Stomach smooth muscle (tissue), 2 donors: Measurements from ENCODE around the gene SYNPR.

ENCODE experiments used
- H3K27ac ChIP-seq: one replicate; pipeline ENCODE4 v1.7.0; 2013; ENCODE audit warnings: mild to moderate bottlenecking, low read length, inconsistent platforms
- H3K27me3 ChIP-seq, 2 donors: one replicate each; pipeline ENCODE4 v1.7.0; 2013; ENCODE audit warnings: low read length in 2 of 2; ENCODE audit not compliant: insufficient read depth in 2 of 2, control insufficient read depth in 1 of 2
- H3K36me3 ChIP-seq, 2 donors: one replicate each; pipeline ENCODE4 v1.7.0; 2013; ENCODE audit warnings: low read length in 2 of 2; ENCODE audit not compliant: control insufficient read depth in 2 of 2, insufficient read depth in 2 of 2
- H3K4me1 ChIP-seq: one replicate; pipeline ENCODE4 v1.7.0; 2013; ENCODE audit warnings: low read length; ENCODE audit not compliant: control insufficient read depth, insufficient read depth
- H3K4me3 ChIP-seq, 2 donors: one replicate each; pipeline ENCODE4 v1.7.0; 2013; ENCODE audit warnings: low read length in 2 of 2
- H3K9ac ChIP-seq, 2 donors: one replicate each; pipeline ENCODE4 v1.7.0; 2013; ENCODE audit warnings: low read length in 2 of 2, mild to moderate bottlenecking in 1 of 2
- H3K9me3 ChIP-seq, 2 donors: one replicate each; pipeline ENCODE4 v1.7.0; 2013; ENCODE audit warnings: low read length in 2 of 2; ENCODE audit not compliant: control insufficient read depth in 2 of 2
- donor health status: healthy.
- donor health status: Pancreatic carcinoma.

Gene SYNPR

DNA sequence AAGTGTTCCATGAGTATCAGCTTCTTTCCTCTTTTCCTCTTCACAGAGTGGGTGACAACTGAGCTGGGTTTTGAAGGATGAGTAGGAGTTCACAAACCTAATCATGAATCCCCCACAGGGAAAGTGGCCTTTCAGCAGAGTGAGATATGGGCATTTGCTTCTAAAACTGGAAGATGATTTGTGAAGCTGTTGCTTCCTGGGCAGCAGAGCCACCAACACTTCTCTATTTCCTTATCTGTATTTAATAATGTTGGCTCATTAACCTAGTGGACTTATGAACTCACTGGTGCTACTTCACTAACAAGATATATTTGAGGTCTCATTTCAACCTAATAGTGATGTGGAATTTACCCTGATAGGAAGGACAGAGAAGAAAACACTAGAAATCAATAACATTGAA, 152.8 kb downstream of the SYNPR start:
- H3K36me3 ChIP-seq = no peaks in the 10 kb centered on the region
- H3K4me1 ChIP-seq = no peaks in the 10 kb centered on the region
- H3K27ac ChIP-seq = no peak overlapping the region
- peaks cover 0 to 2% of the 10 kb centered on the region in 2 donors for H3K27me3 ChIP-seq
- no peak overlapping the region for H3K4me3 ChIP-seq
- H3K9ac ChIP-seq = no peak overlapping the region
- no peaks in the 10 kb centered on the region for H3K9me3 ChIP-seq

DNA sequence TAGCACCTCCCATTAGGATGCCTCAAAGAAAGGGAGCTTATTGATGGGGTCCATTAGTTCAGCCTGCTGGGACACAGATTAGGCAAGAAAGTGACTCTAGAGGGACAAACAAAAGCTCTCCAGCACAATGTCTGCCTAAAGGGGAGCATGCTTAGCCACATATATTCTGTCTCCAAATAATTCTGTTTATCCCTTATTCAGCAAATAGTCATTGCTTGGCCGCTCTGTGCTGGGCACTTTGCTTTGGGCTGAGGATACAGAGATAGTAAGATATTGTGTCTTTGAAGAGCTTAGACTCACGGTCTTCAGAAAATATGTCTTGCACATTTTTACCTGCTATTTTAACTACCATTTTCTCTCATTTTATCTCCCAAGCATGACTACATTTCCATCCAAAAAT, 159.8 kb downstream of the SYNPR start:
- Histone ChIP-seq H3K4me1 (no peaks in the 10 kb centered on the region), H3K9ac (no peak overlapping the region), H3K27me3 (peaks cover 0 to 2% of the 10 kb centered on the region in 2 donors), H3K9me3 (no peaks in the 10 kb centered on the region), H3K4me3 (no peak overlapping the region), H3K36me3 (no peaks in the 10 kb centered on the region), H3K27ac (no peak overlapping the region)

DNA sequence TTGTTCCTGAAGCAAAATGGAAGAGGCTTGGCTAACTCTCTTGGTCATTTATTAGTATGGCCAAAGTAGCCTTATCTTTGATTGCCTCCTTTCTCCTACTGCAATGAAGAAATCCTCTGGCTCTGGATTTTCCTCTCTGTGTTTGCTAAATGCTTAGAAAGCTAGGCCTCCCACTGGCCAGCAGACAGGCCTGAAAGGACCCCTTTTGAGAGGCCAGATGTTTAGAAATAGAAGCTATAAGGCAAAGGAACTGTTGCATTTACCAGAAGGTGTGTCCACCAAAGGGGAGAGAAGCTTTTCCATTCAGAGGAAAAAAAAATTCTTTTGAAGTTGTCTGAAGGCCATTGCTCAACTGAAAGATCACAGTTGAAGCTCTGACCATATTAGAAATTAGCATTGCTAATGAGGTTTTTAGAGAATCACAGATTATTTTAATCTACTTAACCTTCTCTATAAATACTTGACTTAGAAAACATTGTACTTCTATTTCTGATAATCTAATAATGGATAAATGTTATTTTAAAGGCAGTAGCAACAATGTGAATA, 160.8 kb downstream of the SYNPR start:
- peaks cover 0 to 2% of the 10 kb centered on the region in 2 donors for H3K27me3 ChIP-seq
- no peaks in the 10 kb centered on the region for H3K36me3 ChIP-seq
- H3K27ac ChIP-seq = no peak overlapping the region
- no peak overlapping the region for H3K4me3 ChIP-seq
- H3K9me3 ChIP-seq = no peaks in the 10 kb centered on the region
- H3K9ac ChIP-seq = no peak overlapping the region
- no peaks in the 10 kb centered on the region for H3K4me1 ChIP-seq

DNA sequence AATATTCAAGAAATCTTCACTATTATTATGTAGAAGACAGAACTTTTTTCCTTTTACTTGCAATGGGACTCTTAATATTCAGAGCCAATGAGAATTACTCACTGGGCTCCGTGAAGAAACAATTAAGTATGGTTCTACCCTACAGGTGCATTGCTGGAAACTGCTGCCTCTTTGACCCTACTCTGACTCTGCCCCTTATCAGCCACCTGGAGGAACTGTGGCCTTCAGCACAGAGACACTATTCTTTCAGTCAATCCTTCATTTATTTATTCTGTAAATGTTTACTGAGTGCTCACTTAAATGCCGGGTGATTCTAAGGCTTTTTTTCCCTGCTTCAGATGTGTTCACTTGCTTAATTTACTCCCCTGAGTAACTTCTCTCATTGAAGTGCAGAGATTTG, 163.2 kb downstream of the SYNPR start:
- H3K27me3 ChIP-seq = peaks cover 0 to 2% of the 10 kb centered on the region in 2 donors
- no peak overlapping the region for H3K9ac ChIP-seq
- H3K36me3 ChIP-seq = no peaks in the 10 kb centered on the region
- no peak overlapping the region for H3K27ac ChIP-seq
- no peaks in the 10 kb centered on the region for H3K4me1 ChIP-seq
- H3K4me3 ChIP-seq = no peak overlapping the region
- no peaks in the 10 kb centered on the region for H3K9me3 ChIP-seq

DNA sequence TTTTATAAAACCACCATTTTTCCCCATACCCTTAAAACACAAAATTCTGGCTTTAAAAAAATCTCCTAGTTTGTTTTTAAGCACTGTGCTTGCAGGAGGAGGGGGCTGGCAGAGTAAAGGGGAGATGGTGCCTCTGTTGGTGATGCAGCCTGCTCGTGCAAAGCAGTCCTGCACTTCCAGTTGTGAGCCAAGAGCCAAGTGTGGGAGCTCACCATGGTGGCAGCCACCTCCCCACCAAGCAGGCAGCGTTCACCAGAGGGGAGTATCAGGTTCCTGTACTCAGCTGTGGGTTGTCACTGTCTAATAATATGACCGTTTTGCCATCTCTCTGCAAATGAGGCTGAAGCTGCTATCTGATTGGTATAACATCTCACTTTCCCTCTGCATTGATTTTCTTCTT, 164.8 kb downstream of the SYNPR start:
- no peaks in the 10 kb centered on the region for H3K4me1 ChIP-seq
- peaks cover 0 to 2% of the 10 kb centered on the region in 2 donors for H3K27me3 ChIP-seq
- no peak overlapping the region for H3K27ac ChIP-seq
- no peak overlapping the region for H3K4me3 ChIP-seq
- no peaks in the 10 kb centered on the region for H3K9me3 ChIP-seq
- H3K36me3 ChIP-seq = no peaks in the 10 kb centered on the region
- no peak overlapping the region for H3K9ac ChIP-seq

DNA sequence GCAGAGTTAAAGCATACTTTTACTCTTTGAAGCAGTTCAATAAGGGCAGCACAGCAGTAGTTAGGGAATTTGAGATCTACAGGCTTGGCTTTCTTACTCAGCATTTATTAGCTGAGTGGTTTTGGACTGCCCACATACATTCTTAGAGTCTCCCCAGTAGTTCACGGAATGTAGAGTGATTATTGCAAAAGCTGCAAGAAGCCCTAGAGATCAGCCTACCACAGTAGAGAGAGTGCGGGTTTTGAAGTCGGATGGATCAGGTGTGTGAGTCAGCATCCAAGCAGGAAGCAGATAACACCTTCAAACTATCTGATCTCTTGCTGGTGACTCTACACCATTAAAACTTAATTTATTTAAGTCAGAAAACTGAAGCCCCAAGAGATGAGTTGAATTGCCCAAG, 171.9 kb downstream of the SYNPR start:
- H3K4me1 ChIP-seq = no peaks in the 10 kb centered on the region
- no peak overlapping the region for H3K4me3 ChIP-seq

DNA sequence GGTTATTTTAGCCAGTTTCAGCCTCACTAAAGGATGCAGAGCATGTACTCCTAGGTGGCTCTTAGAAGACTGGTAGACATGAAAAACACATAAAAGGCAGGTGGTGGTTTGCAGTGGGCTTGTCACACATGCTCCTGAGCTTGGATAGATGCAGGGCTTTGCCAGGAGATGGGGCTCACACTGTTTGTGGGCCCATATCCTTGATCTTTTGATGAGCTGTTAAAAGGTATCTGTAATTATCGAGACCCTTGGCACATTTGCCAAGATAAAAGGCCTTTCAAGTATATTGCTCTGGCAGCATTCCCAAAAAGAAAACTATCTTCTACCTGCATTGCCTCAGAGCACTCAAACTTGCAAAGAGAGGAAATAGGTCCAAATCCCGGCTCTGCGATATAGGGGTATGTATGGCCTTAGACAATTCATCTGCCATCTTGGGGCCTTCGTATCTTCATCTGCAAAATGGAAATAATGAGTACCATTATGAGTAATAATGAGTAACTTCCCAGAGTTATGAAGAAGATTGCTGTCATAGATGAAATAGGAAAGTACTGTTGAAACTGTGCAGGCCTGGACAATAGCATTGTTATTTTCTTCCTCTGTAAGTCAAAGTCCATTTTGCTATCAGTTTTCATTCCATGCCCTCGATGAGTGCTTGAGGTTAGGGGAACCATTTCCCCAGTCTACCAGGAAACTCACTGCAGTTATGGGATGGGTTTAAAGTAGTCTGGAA, 172.7 kb downstream of the SYNPR start:
- no peak overlapping the region for H3K27ac ChIP-seq
- no peaks in the 10 kb centered on the region for H3K9me3 ChIP-seq
- no peaks in the 10 kb centered on the region for H3K27me3 ChIP-seq
- no peaks in the 10 kb centered on the region for H3K4me1 ChIP-seq
- no peaks in the 10 kb centered on the region for H3K36me3 ChIP-seq
- no peak overlapping the region for H3K9ac ChIP-seq
- no peak overlapping the region for H3K4me3 ChIP-seq

More for the DNA sequence above, 171.9 kb downstream of the SYNPR start:
- Histone ChIP-seq H3K36me3 (no peaks in the 10 kb centered on the region), H3K27me3 (no peaks in the 10 kb centered on the region), H3K9ac (no peak overlapping the region), H3K9me3 (no peaks in the 10 kb centered on the region), H3K27ac (no peak overlapping the region)

DNA sequence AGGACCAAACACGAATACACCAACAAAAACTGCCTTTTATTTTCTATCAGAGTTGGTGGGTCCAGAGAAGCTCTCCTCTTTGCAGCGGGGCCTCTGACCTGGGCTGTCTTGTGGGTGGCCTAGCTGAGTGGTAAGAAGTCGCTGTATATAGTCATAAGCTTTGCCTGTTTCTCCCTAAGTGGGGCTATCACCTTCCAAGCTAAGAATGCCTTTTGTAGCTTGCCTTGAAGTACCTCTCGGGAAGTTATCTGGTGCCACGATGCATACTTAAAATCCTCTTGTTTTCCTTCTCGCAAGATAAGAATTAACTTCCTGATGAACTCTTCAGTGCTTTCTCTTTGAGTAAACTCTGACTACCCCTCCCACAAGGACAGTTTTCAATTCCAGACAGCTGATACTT, 178.8 kb downstream of the SYNPR start:
- no peaks in the 10 kb centered on the region for H3K4me1 ChIP-seq
- no peaks in the 10 kb centered on the region for H3K27me3 ChIP-seq
- no peaks in the 10 kb centered on the region for H3K9me3 ChIP-seq
- no peak overlapping the region for H3K27ac ChIP-seq
- H3K36me3 ChIP-seq = no peaks in the 10 kb centered on the region
- H3K9ac ChIP-seq = no peak overlapping the region
- H3K4me3 ChIP-seq = no peak overlapping the region

DNA sequence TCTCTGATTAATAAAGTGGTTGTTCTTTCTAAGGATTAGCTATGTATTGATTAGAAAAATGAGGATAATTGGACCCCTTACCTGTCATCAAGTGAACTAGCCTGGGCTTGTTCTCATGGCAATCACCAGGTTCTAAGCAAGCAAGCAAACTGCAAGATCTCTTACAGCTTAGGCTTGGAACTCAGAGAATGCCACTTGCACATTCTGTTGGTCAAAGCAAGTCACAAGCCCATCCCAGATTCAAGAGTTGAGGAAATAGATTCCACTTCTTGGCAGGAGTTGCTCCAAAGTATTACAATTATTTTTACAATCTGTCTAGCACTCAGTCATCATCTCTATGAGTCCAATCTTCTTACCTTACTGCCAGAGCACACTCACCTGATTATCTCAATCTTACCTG, 180.3 kb downstream of the SYNPR start:
- no peaks in the 10 kb centered on the region for H3K9me3 ChIP-seq
- H3K27me3 ChIP-seq = no peaks in the 10 kb centered on the region
- H3K4me1 ChIP-seq = no peaks in the 10 kb centered on the region
- no peak overlapping the region for H3K4me3 ChIP-seq
- H3K27ac ChIP-seq = no peak overlapping the region
- no peak overlapping the region for H3K9ac ChIP-seq
- no peaks in the 10 kb centered on the region for H3K36me3 ChIP-seq

DNA sequence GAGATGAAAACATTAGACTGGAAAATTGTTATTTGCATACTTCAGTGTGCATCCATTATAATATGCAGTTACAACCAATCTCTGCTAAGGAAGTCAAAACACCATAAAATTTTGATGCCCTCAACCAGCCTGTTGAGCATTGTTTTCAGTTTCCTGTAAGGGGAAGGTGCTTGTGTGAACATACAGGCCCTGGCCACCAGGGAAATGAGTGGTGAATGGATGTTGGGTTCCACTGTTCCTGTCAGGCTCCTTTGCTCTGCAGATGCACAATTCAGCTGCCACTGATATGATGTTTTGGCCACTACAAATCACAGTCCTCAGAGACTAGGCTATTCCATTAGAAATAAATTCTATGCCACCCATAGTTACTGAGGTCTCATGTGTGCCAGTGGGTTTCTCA, 184.6 kb downstream of the SYNPR start:
- no peak overlapping the region for H3K27ac ChIP-seq
- H3K4me3 ChIP-seq = no peak overlapping the region
- H3K36me3 ChIP-seq = no peaks in the 10 kb centered on the region
- no peaks in the 10 kb centered on the region for H3K4me1 ChIP-seq
- H3K9me3 ChIP-seq = no peaks in the 10 kb centered on the region
- no peak overlapping the region for H3K9ac ChIP-seq
- H3K27me3 ChIP-seq = no peaks in the 10 kb centered on the region

DNA sequence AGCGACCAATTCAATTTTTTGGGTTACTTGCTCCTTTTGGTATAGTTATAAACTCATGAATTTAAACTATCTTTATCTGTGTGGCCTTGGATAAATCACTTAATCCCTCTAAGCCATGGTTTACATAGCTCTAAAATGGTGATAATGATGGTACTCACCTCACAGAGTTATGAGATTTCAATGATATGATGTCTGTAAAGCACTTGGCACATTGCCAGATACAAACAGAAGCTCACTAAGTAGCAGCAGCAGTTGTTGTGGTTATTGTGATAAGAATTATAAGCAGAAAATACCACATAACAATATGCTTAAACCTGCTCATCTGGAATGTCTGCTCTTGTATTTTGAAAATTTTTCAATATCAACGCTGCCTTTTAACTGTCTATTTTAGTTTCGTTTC, 189.3 kb downstream of the SYNPR start:
- Histone ChIP-seq H3K9me3 (peaks cover 0 to 3% of the 10 kb centered on the region in 2 donors), H3K36me3 (no peaks in the 10 kb centered on the region), H3K4me3 (no peak overlapping the region), H3K27ac (no peak overlapping the region), H3K27me3 (no peaks in the 10 kb centered on the region), H3K9ac (no peak overlapping the region), H3K4me1 (no peaks in the 10 kb centered on the region)
